Measurements from ENCODE around the gene COL13A1.

DNA sequence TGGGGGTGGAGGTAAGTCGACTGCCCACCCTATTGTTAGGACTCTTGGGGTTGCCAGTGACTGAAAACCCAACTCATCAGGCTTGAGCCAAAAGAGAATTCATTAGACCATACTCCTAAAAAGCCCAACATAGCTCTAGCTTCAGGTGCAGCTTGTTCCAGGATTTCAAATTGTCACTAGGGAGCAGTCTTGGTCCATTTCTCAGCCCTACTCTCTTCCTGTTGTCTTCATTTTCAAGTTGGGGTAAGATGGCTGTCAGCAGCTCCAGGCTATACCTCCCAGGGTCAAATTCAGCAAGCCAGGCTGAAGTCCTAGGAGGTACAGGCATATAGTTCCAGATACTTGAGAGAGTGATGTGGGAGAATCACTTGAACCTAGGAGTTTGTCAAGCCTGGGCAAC, 14.9 kb upstream of the COL13A1 start:
- TF ChIP-seq, protein P1, sequence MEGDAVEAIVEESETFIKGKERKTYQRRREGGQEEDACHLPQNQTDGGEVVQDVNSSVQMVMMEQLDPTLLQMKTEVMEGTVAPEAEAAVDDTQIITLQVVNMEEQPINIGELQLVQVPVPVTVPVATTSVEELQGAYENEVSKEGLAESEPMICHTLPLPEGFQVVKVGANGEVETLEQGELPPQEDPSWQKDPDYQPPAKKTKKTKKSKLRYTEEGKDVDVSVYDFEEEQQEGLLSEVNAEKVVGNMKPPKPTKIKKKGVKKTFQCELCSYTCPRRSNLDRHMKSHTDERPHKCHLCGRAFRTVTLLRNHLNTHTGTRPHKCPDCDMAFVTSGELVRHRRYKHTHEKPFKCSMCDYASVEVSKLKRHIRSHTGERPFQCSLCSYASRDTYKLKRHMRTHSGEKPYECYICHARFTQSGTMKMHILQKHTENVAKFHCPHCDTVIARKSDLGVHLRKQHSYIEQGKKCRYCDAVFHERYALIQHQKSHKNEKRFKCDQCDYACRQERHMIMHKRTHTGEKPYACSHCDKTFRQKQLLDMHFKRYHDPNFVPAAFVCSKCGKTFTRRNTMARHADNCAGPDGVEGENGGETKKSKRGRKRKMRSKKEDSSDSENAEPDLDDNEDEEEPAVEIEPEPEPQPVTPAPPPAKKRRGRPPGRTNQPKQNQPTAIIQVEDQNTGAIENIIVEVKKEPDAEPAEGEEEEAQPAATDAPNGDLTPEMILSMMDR (IDR thresholded peaks at IDR 0.05; ENCODE audit: low read depth, low read length) = peak; percentile 22
- TF ChIP-seq, protein P2, sequence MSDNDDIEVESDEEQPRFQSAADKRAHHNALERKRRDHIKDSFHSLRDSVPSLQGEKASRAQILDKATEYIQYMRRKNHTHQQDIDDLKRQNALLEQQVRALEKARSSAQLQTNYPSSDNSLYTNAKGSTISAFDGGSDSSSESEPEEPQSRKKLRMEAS (IDR thresholded peaks at IDR 0.05; ENCODE audit: low read depth, low read length) = no peak
- no peak for TF ChIP-seq POLR2A (IDR thresholded peaks at IDR 0.05; ENCODE audit: extremely low read depth, insufficient read length)
